Measurements from ENCODE around the gene ADORA2B.
"Not testable (repeated sequence)": the region's sequence is repeated elsewhere in the genome, so short reads cannot be mapped to it uniquely, and the experiment has no call there.

GRCh38 chr17:15899596-15899995 is 45.3 kb upstream of the ADORA2B start:
- TF ChIP-seq CTCF (IDR thresholded peaks at IDR 0.05; ENCODE audit: poor library complexity); EZH2 (IDR thresholded peaks at IDR 0.05; ENCODE audit: borderline replicate concordance); EZH2phosphoT487 (IDR thresholded peaks at IDR 0.05; ENCODE audit: low read depth, severe bottlenecking, unreplicated experiment): not testable (repeated sequence)

All from hepatocyte (in vitro differentiated cells).